ENCODE measurements around the gene BTNL9.
"Not testable (repeated sequence)": the region's sequence is repeated elsewhere in the genome, so short reads cannot be mapped to it uniquely, and the experiment has no call there.

GRCh38 chr5:181097383-181097753 lies 57.3 kb downstream of the BTNL9 start:
- not testable (repeated sequence) for TF ChIP-seq CTCF (IDR thresholded peaks at IDR 0.05; ENCODE audit: low read length); EZH2 (optimal IDR thresholded peaks at IDR 0.05; ENCODE audit: low read depth, low read length)
